IPS-15b (cell line): Measurements from ENCODE around the gene TRMO.
"Not testable (repeated sequence)": the region's sequence is repeated elsewhere in the genome, so short reads cannot be mapped to it uniquely, and the experiment has no call there.

Source experiments
- H3K27me3 ChIP-seq: one replicate; pipeline ENCODE4 v1.6.1; 2013; ENCODE audit warnings: low read length; ENCODE audit not compliant: control insufficient read depth, insufficient read depth
- H3K36me3 ChIP-seq: one replicate; pipeline ENCODE4 v1.6.1; 2013; ENCODE audit warnings: low read length; ENCODE audit not compliant: control insufficient read depth, insufficient read depth
- H3K4me1 ChIP-seq: one replicate; pipeline ENCODE4 v1.6.1; 2013; ENCODE audit warnings: mild to moderate bottlenecking, low read length; ENCODE audit not compliant: control insufficient read depth, insufficient read depth
- H3K4me3 ChIP-seq: one replicate; pipeline ENCODE4 v1.5.1; 2013; ENCODE audit warnings: low read depth, low read length
- H3K9ac ChIP-seq: one replicate; pipeline ENCODE4 v1.6.1; 2013; ENCODE audit warnings: low read depth, mild to moderate bottlenecking, low read length
- H3K9me3 ChIP-seq: one replicate; pipeline ENCODE4 v1.6.1; 2013; ENCODE audit warnings: mild to moderate bottlenecking, low read length; ENCODE audit not compliant: control insufficient read depth, insufficient read depth

TRMO gene

GRCh38 chr9:97921959-97922724 is at the start of gene TRMO:
Gene TRMO, minus strand, starts transcription at chr9:97922500. Its CDS starts 7 bp downstream, at chr9:97922493.
- peaks cover 13% of the 10 kb centered on the region for H3K27me3 ChIP-seq

GRCh38 chr9:97970165-97970564 is 47.9 kb upstream of the TRMO start:
- peaks cover 46% of the 10 kb centered on the region for H3K27me3 ChIP-seq
- no peak overlapping the region for H3K9ac ChIP-seq
- H3K4me3 ChIP-seq = no peak overlapping the region
- no peaks in the 10 kb centered on the region for H3K36me3 ChIP-seq
- H3K4me1 ChIP-seq = no peaks in the 10 kb centered on the region
- no peaks in the 10 kb centered on the region for H3K9me3 ChIP-seq

More at GRCh38 chr9:97921959-97922724, at the start of gene TRMO:
- no peaks in the 10 kb centered on the region for H3K4me1 ChIP-seq
- H3K4me3 ChIP-seq = peak within 1 kb of the TSS; percentile 88
- peak within 1 kb of the TSS; percentile 82 for H3K9ac ChIP-seq
- H3K36me3 ChIP-seq = no peaks in the 10 kb centered on the region
- H3K9me3 ChIP-seq = no peaks in the 10 kb centered on the region

- Histone ChIP-seq H3K4me1 (no peaks in the 10 kb centered on the region), H3K36me3 (no peaks in the 10 kb centered on the region), H3K9ac (no peak overlapping the region), H3K27me3 (peaks cover 46% of the 10 kb centered on the region), H3K9me3 (no peaks in the 10 kb centered on the region), H3K4me3 (no peak overlapping the region)
Observed at GRCh38 chr9:97969014-97969413, 46.7 kb upstream of the TRMO start.

GRCh38 chr9:97966493-97966892 is 44.2 kb upstream of the TRMO start:
- no peak overlapping the region for H3K9ac ChIP-seq
- H3K36me3 ChIP-seq = no peaks in the 10 kb centered on the region
- H3K27me3 ChIP-seq = peaks cover 31% of the 10 kb centered on the region
- no peaks in the 10 kb centered on the region for H3K9me3 ChIP-seq
- no peaks in the 10 kb centered on the region for H3K4me1 ChIP-seq
- H3K4me3 ChIP-seq = no peak overlapping the region

- no peaks in the 10 kb centered on the region for H3K4me1 ChIP-seq
- no peak overlapping the region for H3K9ac ChIP-seq
- no peaks in the 10 kb centered on the region for H3K9me3 ChIP-seq
- H3K4me3 ChIP-seq = no peak overlapping the region
- peaks cover 31% of the 10 kb centered on the region for H3K27me3 ChIP-seq
- H3K36me3 ChIP-seq = no peaks in the 10 kb centered on the region
Observed at GRCh38 chr9:97964901-97965300, 42.6 kb upstream of the TRMO start.

GRCh38 chr9:97963232-97963631 is 40.9 kb upstream of the TRMO start:
- H3K4me3 ChIP-seq = no peak overlapping the region
- H3K36me3 ChIP-seq = no peaks in the 10 kb centered on the region
- H3K4me1 ChIP-seq = no peaks in the 10 kb centered on the region
- H3K9ac ChIP-seq = no peak overlapping the region
- H3K27me3 ChIP-seq = peaks cover 34% of the 10 kb centered on the region
- no peaks in the 10 kb centered on the region for H3K9me3 ChIP-seq

GRCh38 chr9:97962575-97962974 is 40.3 kb upstream of the TRMO start:
- no peaks in the 10 kb centered on the region for H3K4me1 ChIP-seq
- H3K36me3 ChIP-seq = no peaks in the 10 kb centered on the region
- H3K27me3 ChIP-seq = peaks cover 30% of the 10 kb centered on the region
- no peak overlapping the region for H3K9ac ChIP-seq
- no peaks in the 10 kb centered on the region for H3K9me3 ChIP-seq
- H3K4me3 ChIP-seq = no peak overlapping the region

GRCh38 chr9:97962136-97962535 is 39.8 kb upstream of the TRMO start:
- Histone ChIP-seq H3K36me3 (no peaks in the 10 kb centered on the region), H3K4me1 (no peaks in the 10 kb centered on the region), H3K9ac (no peak overlapping the region), H3K9me3 (no peaks in the 10 kb centered on the region), H3K27me3 (peaks cover 30% of the 10 kb centered on the region), H3K4me3 (no peak overlapping the region)

GRCh38 chr9:97961361-97961760 is 39.1 kb upstream of the TRMO start:
- peaks cover 30% of the 10 kb centered on the region for H3K27me3 ChIP-seq
- H3K9me3 ChIP-seq = no peaks in the 10 kb centered on the region
- H3K4me3 ChIP-seq = no peak overlapping the region
- no peak overlapping the region for H3K9ac ChIP-seq
- no peaks in the 10 kb centered on the region for H3K36me3 ChIP-seq
- H3K4me1 ChIP-seq = no peaks in the 10 kb centered on the region

- not testable (repeated sequence) for H3K9ac ChIP-seq, H3K4me1 ChIP-seq, H3K36me3 ChIP-seq, H3K9me3 ChIP-seq, H3K4me3 ChIP-seq
- peaks cover 28% of the 10 kb centered on the region for H3K27me3 ChIP-seq
Observed at GRCh38 chr9:97960678-97961328, 38.5 kb upstream of the TRMO start.

- H3K27me3 ChIP-seq = peaks cover 18% of the 10 kb centered on the region
- no peaks in the 10 kb centered on the region for H3K9me3 ChIP-seq
- no peak overlapping the region for H3K9ac ChIP-seq
- no peaks in the 10 kb centered on the region for H3K36me3 ChIP-seq
- no peak overlapping the region for H3K4me3 ChIP-seq
- no peaks in the 10 kb centered on the region for H3K4me1 ChIP-seq
Observed at GRCh38 chr9:97959585-97959984, 37.3 kb upstream of the TRMO start.
